Choroid plexus epithelial cell (primary cell): ENCODE measurements around the gene FBXO5.

Source experiments
- DNase-seq: peaks from one replicate; pipeline ENCODE4 v3.0.0-alpha.2; 2010; ENCODE audit warnings: low read depth
- H3K4me3 ChIP-seq: 2 replicates; pipeline ENCODE4 v1.5.1; 2011; ENCODE audit warnings: low read depth, mild to moderate bottlenecking, control low read depth, low read length, moderate library complexity
- CTCF ChIP-seq: conservative IDR thresholded peaks from 2 replicates; pipeline ENCODE4 v1.5.1; 2011; ENCODE audit warnings: low read depth, mild to moderate bottlenecking, control low read depth, inconsistent platforms, low read length, moderate library complexity

Gene FBXO5

GRCh38 chr6:152959333-152959732 is 23.5 kb downstream of the FBXO5 start:
- DNase-seq = no peak
- no peak for TF ChIP-seq CTCF
- H3K4me3 ChIP-seq = no peak overlapping the region

GRCh38 chr6:152957796-152958195 is 25.0 kb downstream of the FBXO5 start:
- peak; percentile 40 for DNase-seq
- TF ChIP-seq CTCF = no peak
- H3K4me3 ChIP-seq = no peak overlapping the region

GRCh38 chr6:152954443-152954842 is 28.4 kb downstream of the FBXO5 start:
- DNase-seq = peak; percentile 24
- TF ChIP-seq CTCF = peak; percentile 30
- H3K4me3 ChIP-seq = no peak overlapping the region

GRCh38 chr6:152952866-152953509 is 29.9 kb downstream of the FBXO5 start:
- peak; percentile 64 for TF ChIP-seq CTCF
- DNase-seq = peak; percentile 79
- no peak overlapping the region for H3K4me3 ChIP-seq

- no peak overlapping the region for H3K4me3 ChIP-seq
- TF ChIP-seq CTCF = no peak
- DNase-seq = peak; percentile 72
These were observed 30.8 kb downstream of the FBXO5 start for GRCh38 chr6:152952045-152952444.

- DNase-seq = no peak
- TF ChIP-seq CTCF = no peak
- no peak overlapping the region for H3K4me3 ChIP-seq
These were observed 32.6 kb downstream of the FBXO5 start for GRCh38 chr6:152950240-152950639.

GRCh38 chr6:152948150-152948768 is 34.6 kb downstream of the FBXO5 start:
- TF ChIP-seq CTCF = peak; percentile 70
- peak; percentile 74 for DNase-seq
- H3K4me3 ChIP-seq = no peak overlapping the region
